GM21528 (cell line): ENCODE data around the gene GTPBP4.
"Not testable (repeated sequence)": the region's sequence is repeated elsewhere in the genome, so short reads cannot be mapped to it uniquely, and the experiment has no call there.

ENCODE experiments used
- ATAC-seq: cut with Tn5 transposase; IDR thresholded peaks from one replicate; pipeline ENCODE4 v1.9.1; 2021; ENCODE audit warnings: mild to moderate bottlenecking, moderate library complexity; ENCODE audit not compliant: unreplicated experiment, low FRiP score

The GTPBP4 gene

GRCh38 chr10:1022413-1022812 lies 34.2 kb downstream of the GTPBP4 start:
- no peak for ATAC-seq

GRCh38 chr10:1024103-1024502 lies 35.9 kb downstream of the GTPBP4 start:
- ATAC-seq, result no peak

- no peak for ATAC-seq
Observed at GRCh38 chr10:1025683-1026082, 37.4 kb downstream of the GTPBP4 start, which contains the start of gene IDI2. IDI2 (minus strand) TSS chr10:1025859; CDS start chr10:1024723, 1,136 bp downstream.

GRCh38 chr10:1026578-1026977 lies 38.3 kb downstream of the GTPBP4 start:
- ATAC-seq, result no peak

- no peak for ATAC-seq
Observed at GRCh38 chr10:1029838-1030237, 41.6 kb downstream of the GTPBP4 start.

DNA sequence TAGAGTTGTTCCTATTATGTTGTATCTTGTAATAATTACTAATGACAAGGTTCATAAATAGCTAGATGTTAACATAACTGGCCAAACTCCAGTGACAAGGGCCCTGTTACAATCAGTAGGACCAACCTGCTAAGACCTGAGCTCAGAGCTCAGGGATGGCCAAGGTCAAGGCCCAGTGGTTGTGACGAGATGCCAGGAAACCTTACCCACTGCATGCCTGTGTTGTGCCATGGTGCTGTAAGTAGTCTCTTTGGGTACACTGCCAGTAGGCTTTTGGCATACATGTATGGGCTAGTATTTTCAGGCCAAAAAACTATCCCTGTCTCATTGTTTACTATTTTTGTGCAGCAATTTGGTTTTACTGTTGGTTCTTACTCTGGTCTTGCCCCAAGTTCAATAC lies 45.4 kb downstream of the GTPBP4 start:
- no peak for ATAC-seq

DNA sequence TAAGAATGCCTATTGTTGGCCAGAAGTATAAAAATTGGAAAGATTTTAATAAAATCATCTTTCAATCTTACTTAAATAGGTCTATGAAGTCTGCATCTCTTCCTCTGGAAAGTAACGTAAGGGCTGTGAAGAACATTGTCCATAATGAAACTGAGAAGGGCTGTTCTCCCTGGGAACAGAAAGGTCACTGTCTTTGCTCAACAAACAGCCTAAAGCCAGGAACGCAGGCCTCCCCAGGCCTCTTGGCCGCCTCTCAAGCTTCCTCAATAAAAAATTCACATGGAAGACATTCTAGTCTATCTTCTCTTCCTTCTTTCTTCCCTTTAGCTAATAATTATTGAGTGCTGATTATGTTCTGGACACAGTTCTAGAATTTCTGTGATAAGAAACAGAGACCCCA lies 46.5 kb downstream of the GTPBP4 start:
- no peak for ATAC-seq

DNA sequence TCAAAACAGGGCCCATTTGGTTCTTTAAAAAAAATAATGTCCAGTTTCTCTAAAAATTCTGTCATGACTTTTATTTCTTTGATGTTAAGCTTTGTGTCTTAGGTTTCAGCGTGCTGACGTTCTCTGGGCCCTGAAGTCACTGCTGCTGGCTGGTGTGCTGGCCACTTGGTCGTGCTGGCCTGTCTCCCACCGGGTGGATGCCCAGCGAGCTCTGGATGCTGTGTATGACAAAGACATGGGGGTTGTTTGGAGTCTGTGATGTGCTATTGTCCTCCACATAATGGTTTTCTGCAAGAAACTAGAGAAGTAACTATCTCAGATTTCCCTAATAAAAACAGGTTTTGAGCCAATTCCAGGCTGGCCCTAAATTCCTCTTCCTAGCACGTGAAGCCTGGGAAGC lies 47.0 kb downstream of the GTPBP4 start:
- ATAC-seq, result no peak

DNA sequence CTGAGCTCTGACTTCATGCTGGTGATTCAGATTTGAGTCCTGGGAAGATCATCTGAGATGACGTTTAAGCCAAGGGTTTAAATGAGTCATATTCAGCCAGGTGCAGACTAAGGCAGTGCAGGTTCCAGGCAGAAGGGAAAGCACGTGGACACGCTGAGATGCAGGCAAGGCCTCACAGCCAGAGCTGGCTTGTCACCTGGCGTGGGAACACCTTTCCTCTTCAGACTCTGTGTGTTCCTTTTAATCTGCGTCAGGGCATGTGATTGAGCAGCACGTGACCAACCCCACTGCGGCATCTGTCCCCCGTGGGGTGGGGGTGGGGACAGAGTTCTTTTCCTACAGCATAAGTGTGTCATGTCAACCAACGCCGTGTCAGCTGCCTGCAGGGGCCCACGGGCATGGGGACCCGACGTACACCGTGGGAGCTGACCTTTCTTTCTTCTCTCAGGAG lies 48.1 kb downstream of the GTPBP4 start:
- no peak for ATAC-seq

GRCh38 chr10:1037098-1037497 lies 48.9 kb downstream of the GTPBP4 start:
- ATAC-seq, result no peak

GRCh38 chr10:1038769-1039168 lies 50.5 kb downstream of the GTPBP4 start:
- ATAC-seq, result not testable (repeated sequence)

DNA sequence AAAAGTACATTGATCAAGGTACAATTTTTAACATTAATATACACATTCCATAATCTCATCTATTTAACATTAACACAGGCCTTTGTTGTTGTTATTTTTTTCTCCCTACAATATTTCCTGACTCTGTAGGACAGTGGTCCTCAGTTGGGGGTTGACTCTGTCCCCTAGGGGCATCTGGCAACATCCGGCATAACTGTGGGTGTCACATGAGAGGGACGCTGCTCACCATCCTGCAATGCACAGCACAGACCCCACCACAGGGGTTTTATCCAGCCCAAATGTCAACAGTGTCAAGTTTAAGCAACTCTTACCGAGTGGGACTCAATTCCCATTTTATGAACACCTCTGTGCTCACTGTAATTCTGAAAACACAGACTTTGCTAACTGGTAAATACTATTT lies 51.9 kb downstream of the GTPBP4 start:
- ATAC-seq, result no peak

DNA sequence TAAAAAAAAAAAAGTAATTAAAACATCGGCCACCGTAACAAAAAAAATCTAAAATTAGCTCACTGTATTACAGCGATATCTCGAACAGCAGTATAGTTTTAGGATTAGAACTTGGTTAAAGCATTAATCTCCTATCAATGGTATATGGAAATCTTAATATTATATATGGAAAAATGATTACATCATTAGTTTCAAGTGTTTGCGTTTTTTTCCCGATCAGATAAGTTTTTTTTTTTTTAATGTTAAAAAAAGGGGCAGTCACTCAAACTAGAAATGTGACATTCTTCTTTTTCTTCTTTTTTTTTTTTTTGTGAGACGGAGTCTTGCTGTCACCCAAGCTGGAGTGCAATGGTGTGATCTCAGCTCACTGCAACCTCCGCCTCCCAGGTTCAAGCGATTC lies 53.3 kb downstream of the GTPBP4 start:
- no peak for ATAC-seq

DNA sequence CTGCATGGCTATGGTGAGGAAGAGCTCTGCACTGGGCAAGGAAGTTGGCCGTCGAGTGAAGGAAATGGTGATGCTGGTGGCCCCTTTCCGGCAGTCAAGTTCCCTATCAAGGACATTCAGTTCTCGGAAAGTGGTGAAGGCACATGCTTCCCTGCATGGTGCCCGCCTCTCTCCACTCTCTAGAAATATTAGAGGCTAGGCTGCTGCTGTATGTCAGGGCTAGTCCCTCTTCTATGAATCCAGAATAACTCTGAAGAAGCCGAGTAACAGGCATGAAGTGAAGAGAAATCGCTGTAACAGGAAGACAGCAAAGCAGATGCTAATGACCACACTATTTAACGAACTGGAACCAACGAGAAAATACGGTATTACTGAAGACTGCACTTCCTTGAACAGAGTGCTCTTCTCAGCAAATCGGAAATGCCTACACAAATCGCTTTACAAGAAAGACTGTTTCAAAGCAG lies 55.3 kb downstream of the GTPBP4 start:
- peak; percentile 63 for ATAC-seq

- ATAC-seq, result no peak
Observed at GRCh38 chr10:1044146-1044545, 55.9 kb downstream of the GTPBP4 start.

DNA sequence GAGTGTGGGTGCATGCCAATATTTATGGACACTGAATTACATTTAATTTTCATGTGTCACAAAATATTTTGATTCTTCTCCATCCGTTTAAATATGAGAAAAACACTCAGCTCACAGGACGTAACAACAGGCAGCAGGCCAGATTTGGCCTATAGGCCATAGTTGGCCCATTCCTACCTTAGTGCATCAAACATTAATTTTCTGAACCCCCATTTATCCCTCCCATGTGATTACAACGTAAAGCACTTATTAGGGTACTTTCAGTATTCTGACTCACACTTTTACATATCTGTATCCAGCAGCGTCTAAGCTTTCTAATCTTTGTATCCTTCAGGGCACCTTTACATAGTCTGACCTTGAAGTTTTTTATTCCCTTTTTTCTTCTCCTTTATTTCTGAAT lies 56.7 kb downstream of the GTPBP4 start:
- no peak for ATAC-seq

DNA sequence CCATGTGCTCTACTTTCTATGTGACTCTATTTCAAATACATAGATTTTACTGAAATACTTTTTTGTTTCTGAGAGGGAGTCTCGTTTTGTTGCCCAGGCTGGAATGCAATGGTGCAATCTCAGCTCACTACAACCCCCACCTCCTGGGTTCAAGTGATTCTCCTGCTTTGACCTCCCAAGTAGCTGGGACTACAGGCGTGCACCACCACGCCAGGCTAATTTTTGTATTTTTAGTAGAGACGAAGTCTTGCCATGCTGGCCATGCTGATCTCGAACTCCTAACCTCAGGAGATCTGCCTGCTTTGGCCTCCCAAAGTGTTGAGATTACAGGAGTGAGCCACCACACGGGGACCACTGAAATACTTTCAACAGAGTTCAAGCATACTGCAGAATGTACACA lies 57.2 kb downstream of the GTPBP4 start:
- ATAC-seq, result no peak

GRCh38 chr10:1047937-1048336 lies 59.7 kb downstream of the GTPBP4 start:
- no peak for ATAC-seq

- no peak for ATAC-seq
Observed at GRCh38 chr10:1048349-1048731, 60.1 kb downstream of the GTPBP4 start.

DNA sequence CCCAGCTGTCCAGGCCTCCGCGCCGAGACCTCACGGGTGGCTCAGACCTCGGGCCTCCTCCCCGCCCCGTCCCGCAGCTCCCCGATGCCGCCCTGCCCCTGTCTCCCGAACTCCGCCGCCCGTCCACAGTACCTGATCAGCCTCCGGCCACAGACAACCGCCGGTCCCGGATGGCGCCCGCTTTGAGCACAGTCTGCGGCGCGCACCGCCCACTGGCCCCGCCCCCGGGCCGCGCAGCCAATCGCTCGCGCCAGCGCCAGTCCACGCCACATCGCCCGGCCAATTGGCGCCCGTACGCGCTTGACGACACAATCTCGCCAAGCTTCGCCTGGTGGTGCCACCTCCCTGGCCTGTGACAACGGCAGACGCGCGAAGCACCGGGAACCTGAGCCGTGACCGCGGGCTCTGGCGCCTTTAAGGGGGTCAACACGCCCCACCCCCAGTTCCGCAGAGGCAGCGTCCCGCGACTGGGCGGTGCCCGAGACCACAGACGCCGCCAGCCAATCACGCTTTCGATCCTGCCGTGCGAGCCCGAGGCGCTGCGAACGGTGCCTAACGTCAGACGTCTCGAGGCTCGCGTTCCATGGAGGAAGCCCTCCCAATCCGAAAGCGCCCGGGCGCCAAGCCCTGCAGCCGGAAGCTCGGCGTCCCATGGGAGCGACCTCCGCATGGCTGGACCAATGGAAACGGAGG lies 60.6 kb downstream of the GTPBP4 start, which contains the start of gene IDI1:
TSS of gene IDI1 (minus strand) at position 388 of the 693 bp plus-strand sequence. CDS start at position 272, 116 bp downstream.
- peak; percentile 88 for ATAC-seq

DNA sequence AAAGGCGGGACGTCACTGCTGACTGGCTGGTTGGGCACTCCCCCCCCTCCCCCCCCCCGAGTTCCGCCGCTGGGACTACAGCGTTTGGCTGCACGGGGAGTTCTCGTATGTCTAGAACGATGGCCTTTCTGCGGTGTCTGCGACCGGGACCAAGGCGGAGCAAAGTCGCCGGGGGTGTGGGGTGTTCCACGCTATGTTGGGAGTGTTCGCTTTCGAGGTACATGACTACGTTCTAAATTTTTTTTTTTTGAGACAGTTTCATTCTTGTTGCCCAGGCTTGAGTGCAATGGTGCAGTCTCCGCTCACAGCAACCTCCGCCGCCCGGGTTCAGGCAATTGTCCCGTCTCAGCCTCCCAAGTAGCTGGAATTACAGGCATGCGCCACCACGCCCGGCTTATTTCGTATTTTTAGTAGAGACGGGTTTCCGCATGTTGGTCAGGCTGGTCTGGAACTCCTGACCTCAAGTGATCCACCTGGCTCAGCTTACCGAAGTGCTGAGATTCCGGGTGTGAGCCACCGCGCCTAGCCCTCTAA lies 61.3 kb downstream of the GTPBP4 start:
- ATAC-seq, result peak; percentile 1

DNA sequence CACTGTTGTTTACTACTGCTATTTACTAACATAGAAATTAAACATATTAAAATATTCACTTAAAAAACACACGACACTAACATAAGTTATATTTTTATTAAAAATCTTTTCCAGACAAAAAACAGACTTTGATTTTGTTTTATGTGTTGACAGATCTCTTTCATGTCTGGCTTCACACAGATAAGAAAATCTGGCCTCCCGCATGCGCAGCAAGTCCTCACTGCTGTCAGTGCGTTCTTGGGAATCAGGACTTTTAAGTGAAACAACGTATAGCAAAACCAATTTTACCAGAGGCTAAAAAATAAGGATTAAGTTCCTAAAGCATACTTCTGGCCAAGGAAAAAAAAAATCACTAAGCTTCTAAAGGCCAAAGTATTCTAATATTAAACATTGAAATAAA lies 61.9 kb downstream of the GTPBP4 start:
- ATAC-seq, result no peak
